HG03342 (cell line): Measurements from ENCODE around the gene MTUS2.

ENCODE experiments used
- ATAC-seq: cut with Tn5 transposase; IDR thresholded peaks from one replicate; pipeline ENCODE4 v1.9.1; 2021; ENCODE audit warnings: mild to moderate bottlenecking, moderate library complexity; ENCODE audit not compliant: unreplicated experiment

The MTUS2 gene

GRCh38 chr13:29436721-29437280 is 616.7 kb downstream of the MTUS2 start:
- ATAC-seq = no peak

- no peak for ATAC-seq
Measured at GRCh38 chr13:29438769-29439168, 618.6 kb downstream of the MTUS2 start.

GRCh38 chr13:29439601-29440388 is 619.7 kb downstream of the MTUS2 start:
- ATAC-seq = no peak

- ATAC-seq = no peak
Measured at GRCh38 chr13:29441306-29441705, 621.2 kb downstream of the MTUS2 start.

GRCh38 chr13:29446016-29446415 is 625.9 kb downstream of the MTUS2 start:
- ATAC-seq = no peak

GRCh38 chr13:29448174-29448573 is 628.0 kb downstream of the MTUS2 start:
- ATAC-seq = no peak

GRCh38 chr13:29449726-29450125 is 629.6 kb downstream of the MTUS2 start:
- ATAC-seq = no peak

- ATAC-seq = no peak
Measured at GRCh38 chr13:29451976-29452375, 631.8 kb downstream of the MTUS2 start.

- no peak for ATAC-seq
Measured at GRCh38 chr13:29452773-29453616, 632.9 kb downstream of the MTUS2 start.

GRCh38 chr13:29453617-29454011 is 633.5 kb downstream of the MTUS2 start:
- ATAC-seq = no peak

GRCh38 chr13:29454931-29455481 is 634.9 kb downstream of the MTUS2 start:
- ATAC-seq = peak; percentile 85

- ATAC-seq = no peak
Measured at GRCh38 chr13:29456419-29456818, 636.3 kb downstream of the MTUS2 start.

- ATAC-seq = no peak
Measured at GRCh38 chr13:29457299-29457698, 637.2 kb downstream of the MTUS2 start.

- ATAC-seq = no peak
Measured at GRCh38 chr13:29458419-29458818, 638.3 kb downstream of the MTUS2 start.

- no peak for ATAC-seq
Measured at GRCh38 chr13:29459813-29460355, 639.7 kb downstream of the MTUS2 start.

- no peak for ATAC-seq
Measured at GRCh38 chr13:29464105-29464679, 644.1 kb downstream of the MTUS2 start.

GRCh38 chr13:29465741-29466293 is 645.7 kb downstream of the MTUS2 start:
- no peak for ATAC-seq

GRCh38 chr13:29471551-29471950 is 651.4 kb downstream of the MTUS2 start:
- no peak for ATAC-seq

- ATAC-seq = peak; percentile 59
Measured at GRCh38 chr13:29472332-29472961, 652.3 kb downstream of the MTUS2 start.

GRCh38 chr13:29473166-29473565 is 653.0 kb downstream of the MTUS2 start:
- ATAC-seq = no peak
